ENCODE data around the gene DLG2.

The DLG2 gene

GRCh38 chr11:83643115-83643514 is 1984.0 kb downstream of the DLG2 start:
- in situ Hi-C loops (cut with MboI; ENCODE audit: low sequenced_read_pairs): no loop called here

GRCh38 chr11:83642500-83642899 is 1984.6 kb downstream of the DLG2 start:
- in situ Hi-C loops (cut with MboI; ENCODE audit: low sequenced_read_pairs): no loop called here

- in situ Hi-C loops (cut with MboI; ENCODE audit: low sequenced_read_pairs): no loop called here
Observed at GRCh38 chr11:83641511-83641910, 1985.6 kb downstream of the DLG2 start.

- in situ Hi-C loops (cut with MboI; ENCODE audit: low sequenced_read_pairs): no loop called here
Observed at GRCh38 chr11:83639995-83640758, 1987.0 kb downstream of the DLG2 start.

GRCh38 chr11:83635166-83635565 is 1992.0 kb downstream of the DLG2 start:
- in situ Hi-C loops (cut with MboI; ENCODE audit: low sequenced_read_pairs): no loop called here

GRCh38 chr11:83630211-83630610 is 1996.9 kb downstream of the DLG2 start:
- in situ Hi-C loops (cut with MboI; ENCODE audit: low sequenced_read_pairs): no loop called here

GRCh38 chr11:83629775-83630174 is 1997.4 kb downstream of the DLG2 start:
- in situ Hi-C loops (cut with MboI; ENCODE audit: low sequenced_read_pairs): no loop called here

GRCh38 chr11:83628622-83629355 is 1998.4 kb downstream of the DLG2 start:
- in situ Hi-C loops (cut with MboI; ENCODE audit: low sequenced_read_pairs): no loop called here

- in situ Hi-C loops (cut with MboI; ENCODE audit: low sequenced_read_pairs): no loop called here
Observed at GRCh38 chr11:83625336-83625735, 2001.8 kb downstream of the DLG2 start.

GRCh38 chr11:83617671-83618070 is 2009.5 kb downstream of the DLG2 start:
- in situ Hi-C loops (cut with MboI; ENCODE audit: low sequenced_read_pairs): no loop called here

- in situ Hi-C loops (cut with MboI; ENCODE audit: low sequenced_read_pairs): no loop called here
Observed at GRCh38 chr11:83613767-83614121, 2013.4 kb downstream of the DLG2 start.

- in situ Hi-C loops (cut with MboI; ENCODE audit: low sequenced_read_pairs): no loop called here
Observed at GRCh38 chr11:83612891-83613766, 2014.0 kb downstream of the DLG2 start.

GRCh38 chr11:83611600-83611999 is 2015.5 kb downstream of the DLG2 start:
- in situ Hi-C loops (cut with MboI; ENCODE audit: low sequenced_read_pairs): no loop called here

- in situ Hi-C loops (cut with MboI; ENCODE audit: low sequenced_read_pairs): no loop called here
Observed at GRCh38 chr11:83611031-83611430, 2016.1 kb downstream of the DLG2 start.

- in situ Hi-C loops (cut with MboI; ENCODE audit: low sequenced_read_pairs): no loop called here
Observed at GRCh38 chr11:83609191-83609590, 2018.0 kb downstream of the DLG2 start.

GRCh38 chr11:83608571-83608970 is 2018.6 kb downstream of the DLG2 start:
- in situ Hi-C loops (cut with MboI; ENCODE audit: low sequenced_read_pairs): no loop called here

GRCh38 chr11:83601914-83602527 is 2025.1 kb downstream of the DLG2 start:
- in situ Hi-C loops (cut with MboI; ENCODE audit: low sequenced_read_pairs): no loop called here

- in situ Hi-C loops (cut with MboI; ENCODE audit: low sequenced_read_pairs): no loop called here
Observed at GRCh38 chr11:83601201-83601913, 2025.8 kb downstream of the DLG2 start.

- in situ Hi-C loops (cut with MboI; ENCODE audit: low sequenced_read_pairs): no loop called here
Observed at GRCh38 chr11:83600661-83601060, 2026.5 kb downstream of the DLG2 start.

- in situ Hi-C loops (cut with MboI; ENCODE audit: low sequenced_read_pairs): no loop called here
Observed at GRCh38 chr11:83599066-83599465, 2028.1 kb downstream of the DLG2 start.

Data from HL-60/S4 treated with phorbol 12-myristate 13-acetate at 8.2 ng/mL for 4 days and 3 days (cell line).